WTC11 (cell line): ENCODE results near the gene RPS6KL1.

Source experiments
- AR ChIP-seq: fragments of 250-450 bp; sonication (Bioruptor Pico); IDR thresholded peaks from 2 replicates; pipeline ENCODE4 v1.9.0; 2021; ENCODE audit warnings: mild to moderate bottlenecking
- ATF2 ChIP-seq: sonication (generic); formaldehyde crosslinking; IDR thresholded peaks from 2 replicates; pipeline ENCODE4 v1.8.1; 2022; ENCODE audit warnings: low read depth, missing genetic modification reagents, borderline replicate concordance
- CTCF ChIP-seq: fragments of 200-600 bp; IDR thresholded peaks from 2 replicates; pipeline ENCODE4 v1.8.0; 2022; ENCODE audit warnings: antibody characterized with exemption
- IRF2 ChIP-seq: sonication (generic); formaldehyde crosslinking; IDR thresholded peaks from 2 replicates; pipeline ENCODE4 v1.8.0; 2022; ENCODE audit warnings: low read depth, missing genetic modification reagents, borderline replicate concordance
- MXD4 ChIP-seq: fragments of 250-450 bp; sonication (Bioruptor Pico); IDR thresholded peaks from 2 replicates; pipeline ENCODE4 v1.8.0; 2021; ENCODE audit warnings: mild to moderate bottlenecking, moderate library complexity, borderline replicate concordance
- NR3C1 ChIP-seq: sonication (generic); formaldehyde crosslinking; conservative IDR thresholded peaks from 2 replicates; pipeline ENCODE4 v1.8.1; 2023; ENCODE audit warnings: low read depth, mild to moderate bottlenecking, missing genetic modification reagents
- TF ChIP-seq, protein P1 (sequence below): sonication (generic); formaldehyde crosslinking; IDR thresholded peaks from 2 replicates; pipeline ENCODE4 v1.8.0; 2023; ENCODE audit warnings: missing genetic modification reagents
- TF ChIP-seq, protein P2 (sequence below): sonication (generic); formaldehyde crosslinking; IDR thresholded peaks from 2 replicates; pipeline ENCODE4 v1.8.1; 2022; ENCODE audit warnings: low read depth, mild to moderate bottlenecking, moderate library complexity, missing genetic modification reagents, borderline replicate concordance
- TF ChIP-seq, protein P3 (sequence below): sonication (generic); formaldehyde crosslinking; IDR thresholded peaks from 2 replicates; pipeline ENCODE4 v1.8.1; 2022; ENCODE audit warnings: missing genetic modification reagents, borderline replicate concordance

DNA sequence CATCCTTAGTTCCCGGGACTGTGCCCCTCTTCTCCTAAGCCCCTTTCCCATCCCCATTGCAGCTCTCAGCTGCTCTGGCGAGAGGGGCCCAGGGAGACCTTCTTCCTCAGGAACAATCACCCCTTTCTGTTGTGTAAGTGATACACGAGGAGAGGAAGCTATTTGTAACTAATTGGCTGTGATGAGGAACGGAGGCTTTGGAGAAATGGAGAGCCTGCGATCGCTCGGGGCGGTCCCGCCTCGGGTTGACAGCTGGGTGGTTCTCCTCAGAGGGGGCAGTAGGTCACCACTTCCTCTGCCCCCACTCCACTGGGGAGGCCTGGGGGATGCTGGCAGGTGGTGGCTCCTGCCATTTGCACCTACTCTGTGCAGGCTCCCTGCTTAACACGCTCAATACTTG lies 39.0 kb upstream of the RPS6KL1 start:
- TF ChIP-seq MXD4 (no peak), CTCF (no peak), ATF2 (CRISPR knock-in tag) (no peak), NR3C1 (CRISPR knock-in tag) (no peak), AR (CRISPR knock-in tag) (no peak), IRF2 (CRISPR knock-in tag) (no peak)
- TF ChIP-seq, protein P1, sequence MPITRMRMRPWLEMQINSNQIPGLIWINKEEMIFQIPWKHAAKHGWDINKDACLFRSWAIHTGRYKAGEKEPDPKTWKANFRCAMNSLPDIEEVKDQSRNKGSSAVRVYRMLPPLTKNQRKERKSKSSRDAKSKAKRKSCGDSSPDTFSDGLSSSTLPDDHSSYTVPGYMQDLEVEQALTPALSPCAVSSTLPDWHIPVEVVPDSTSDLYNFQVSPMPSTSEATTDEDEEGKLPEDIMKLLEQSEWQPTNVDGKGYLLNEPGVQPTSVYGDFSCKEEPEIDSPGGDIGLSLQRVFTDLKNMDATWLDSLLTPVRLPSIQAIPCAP (CRISPR knock-in tag): no peak
- TF ChIP-seq, protein P2, sequence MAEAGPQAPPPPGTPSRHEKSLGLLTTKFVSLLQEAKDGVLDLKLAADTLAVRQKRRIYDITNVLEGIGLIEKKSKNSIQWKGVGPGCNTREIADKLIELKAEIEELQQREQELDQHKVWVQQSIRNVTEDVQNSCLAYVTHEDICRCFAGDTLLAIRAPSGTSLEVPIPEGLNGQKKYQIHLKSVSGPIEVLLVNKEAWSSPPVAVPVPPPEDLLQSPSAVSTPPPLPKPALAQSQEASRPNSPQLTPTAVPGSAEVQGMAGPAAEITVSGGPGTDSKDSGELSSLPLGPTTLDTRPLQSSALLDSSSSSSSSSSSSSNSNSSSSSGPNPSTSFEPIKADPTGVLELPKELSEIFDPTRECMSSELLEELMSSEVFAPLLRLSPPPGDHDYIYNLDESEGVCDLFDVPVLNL: no peak
- TF ChIP-seq, protein P3, sequence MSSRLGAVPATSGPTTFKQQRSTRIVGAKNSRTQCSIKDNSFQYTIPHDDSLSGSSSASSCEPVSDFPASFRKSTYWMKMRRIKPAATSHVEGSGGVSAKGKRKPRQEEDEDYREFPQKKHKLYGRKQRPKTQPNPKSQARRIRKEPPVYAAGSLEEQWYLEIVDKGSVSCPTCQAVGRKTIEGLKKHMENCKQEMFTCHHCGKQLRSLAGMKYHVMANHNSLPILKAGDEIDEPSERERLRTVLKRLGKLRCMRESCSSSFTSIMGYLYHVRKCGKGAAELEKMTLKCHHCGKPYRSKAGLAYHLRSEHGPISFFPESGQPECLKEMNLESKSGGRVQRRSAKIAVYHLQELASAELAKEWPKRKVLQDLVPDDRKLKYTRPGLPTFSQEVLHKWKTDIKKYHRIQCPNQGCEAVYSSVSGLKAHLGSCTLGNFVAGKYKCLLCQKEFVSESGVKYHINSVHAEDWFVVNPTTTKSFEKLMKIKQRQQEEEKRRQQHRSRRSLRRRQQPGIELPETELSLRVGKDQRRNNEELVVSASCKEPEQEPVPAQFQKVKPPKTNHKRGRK (CRISPR knock-in tag): no peak
